ENCODE results near the gene CACNA1D.

DNA sequence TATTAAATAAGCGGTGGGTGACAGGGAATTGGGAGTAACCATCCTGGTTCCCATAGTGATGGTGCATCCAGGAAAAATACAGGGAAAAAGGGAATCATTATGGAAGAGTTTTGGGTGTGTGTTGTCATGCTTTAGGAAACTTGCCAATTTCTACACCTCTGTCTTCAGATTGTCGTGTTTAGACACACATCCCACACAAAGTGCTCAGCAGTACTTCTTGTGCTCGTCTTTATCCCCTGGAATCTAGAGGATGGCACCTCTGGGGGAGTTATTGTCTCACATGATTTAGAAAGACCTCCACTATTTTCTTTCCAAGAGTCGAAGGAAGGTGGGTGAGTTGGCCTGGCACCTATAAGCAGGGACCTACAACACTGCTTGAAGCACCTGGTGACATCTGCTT is 35.8 kb downstream of the CACNA1D start:
- TF ChIP-seq POLR2AphosphoS5 (IDR thresholded peaks at IDR 0.05; ENCODE audit: insufficient read depth, low read depth, low read length) (no peak), POLR2A (IDR thresholded peaks at IDR 0.05; ENCODE audit: low read depth, low read length) (no peak), FOS (IDR thresholded peaks at IDR 0.05; ENCODE audit: borderline replicate concordance, insufficient read depth, low read length) (no peak)
- TF ChIP-seq, protein P1, sequence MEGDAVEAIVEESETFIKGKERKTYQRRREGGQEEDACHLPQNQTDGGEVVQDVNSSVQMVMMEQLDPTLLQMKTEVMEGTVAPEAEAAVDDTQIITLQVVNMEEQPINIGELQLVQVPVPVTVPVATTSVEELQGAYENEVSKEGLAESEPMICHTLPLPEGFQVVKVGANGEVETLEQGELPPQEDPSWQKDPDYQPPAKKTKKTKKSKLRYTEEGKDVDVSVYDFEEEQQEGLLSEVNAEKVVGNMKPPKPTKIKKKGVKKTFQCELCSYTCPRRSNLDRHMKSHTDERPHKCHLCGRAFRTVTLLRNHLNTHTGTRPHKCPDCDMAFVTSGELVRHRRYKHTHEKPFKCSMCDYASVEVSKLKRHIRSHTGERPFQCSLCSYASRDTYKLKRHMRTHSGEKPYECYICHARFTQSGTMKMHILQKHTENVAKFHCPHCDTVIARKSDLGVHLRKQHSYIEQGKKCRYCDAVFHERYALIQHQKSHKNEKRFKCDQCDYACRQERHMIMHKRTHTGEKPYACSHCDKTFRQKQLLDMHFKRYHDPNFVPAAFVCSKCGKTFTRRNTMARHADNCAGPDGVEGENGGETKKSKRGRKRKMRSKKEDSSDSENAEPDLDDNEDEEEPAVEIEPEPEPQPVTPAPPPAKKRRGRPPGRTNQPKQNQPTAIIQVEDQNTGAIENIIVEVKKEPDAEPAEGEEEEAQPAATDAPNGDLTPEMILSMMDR (IDR thresholded peaks at IDR 0.05; ENCODE audit: extremely low read depth in 1 of 2, insufficient read depth in 1 of 2, low read depth in 1 of 2, low read length in 2 of 2) = no peak
